Endometrium (tissue), 2 donors: ENCODE data around the gene BNC2.

Experiments used
- FAIRE-seq: peaks from 2 replicates; lab custom pipeline; 2012; peaks lifted over from hg19 to GRCh38; lab: Jason Lieb, UNC
- donor health status: control.
- donor health status: control.

The BNC2 gene

DNA sequence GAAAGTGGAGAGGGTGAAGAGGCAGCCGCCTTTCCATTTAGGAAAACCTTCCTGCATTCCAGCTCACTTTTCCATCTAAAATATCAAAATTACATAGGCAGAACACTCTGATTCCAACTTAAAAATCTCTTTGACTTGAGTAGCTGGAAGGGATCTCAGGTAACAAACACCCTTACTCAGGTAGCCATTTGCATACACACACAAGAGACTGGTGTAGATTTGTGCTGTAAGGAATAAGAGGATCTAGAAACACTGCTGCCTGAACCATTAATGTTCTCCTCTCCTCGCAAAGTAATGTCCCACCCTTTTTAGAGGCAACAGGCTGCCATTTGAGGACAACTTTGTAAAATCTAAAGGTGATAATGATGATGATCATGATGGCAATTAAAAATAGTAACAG is 53.5 kb downstream of the BNC2 start:
- no peak for FAIRE-seq

DNA sequence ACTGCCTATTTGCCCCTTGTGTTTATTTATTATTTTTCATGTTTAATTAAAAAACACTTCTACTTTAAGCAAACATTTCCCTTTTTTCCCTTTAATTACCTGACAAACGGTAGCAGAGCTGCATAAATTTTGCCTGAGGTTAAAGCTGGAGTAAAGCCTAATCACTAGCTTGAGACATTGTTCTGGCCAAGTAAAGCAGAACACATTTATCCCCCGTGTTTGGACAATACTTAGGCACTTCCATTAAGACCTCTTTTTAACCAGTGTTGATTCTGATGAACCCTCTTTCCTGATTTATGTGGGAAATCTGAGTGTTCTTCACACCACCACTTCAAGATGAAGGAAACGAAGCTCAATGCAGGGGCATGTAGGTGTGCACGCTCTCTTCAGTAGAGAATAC is 54.5 kb downstream of the BNC2 start:
- no peak for FAIRE-seq

DNA sequence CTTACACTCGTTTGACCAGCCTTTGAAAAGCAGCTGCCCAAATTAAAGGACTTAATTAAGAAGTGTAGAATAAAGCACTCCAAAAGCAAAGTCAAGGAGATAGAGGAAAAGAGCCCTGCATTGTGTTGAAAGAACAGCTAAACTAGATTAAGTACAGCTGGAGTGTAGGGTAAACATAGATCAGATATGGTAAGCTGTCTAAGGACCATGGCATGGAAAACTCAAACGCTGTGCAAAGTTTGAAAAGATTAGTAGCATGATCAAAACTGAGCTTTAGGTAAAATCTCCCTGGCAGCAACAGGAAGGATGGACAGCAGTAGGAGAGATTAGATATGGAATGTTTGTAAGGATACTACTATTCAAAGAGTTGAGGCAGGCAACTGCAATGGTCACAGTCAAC is 55.4 kb downstream of the BNC2 start:
- no peak for FAIRE-seq

DNA sequence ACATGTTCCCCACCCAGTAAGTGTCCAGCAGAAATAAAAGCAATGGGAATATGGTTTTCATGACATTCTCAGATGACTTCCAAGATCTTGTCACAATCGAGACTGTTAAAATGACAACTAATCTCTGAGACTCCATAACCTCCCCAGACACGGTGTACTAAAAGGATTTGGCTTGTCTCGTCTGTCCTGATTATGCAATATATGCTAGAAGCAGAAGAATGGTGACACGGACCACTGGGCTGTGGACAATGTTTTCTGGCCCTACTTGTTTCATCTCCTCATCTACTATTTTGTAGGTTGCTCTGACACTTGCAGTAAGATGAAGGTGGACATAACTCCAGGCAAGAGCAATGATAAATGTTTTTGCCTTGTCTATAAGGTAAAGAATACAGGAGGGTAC is 56.6 kb downstream of the BNC2 start:
- no peak for FAIRE-seq

DNA sequence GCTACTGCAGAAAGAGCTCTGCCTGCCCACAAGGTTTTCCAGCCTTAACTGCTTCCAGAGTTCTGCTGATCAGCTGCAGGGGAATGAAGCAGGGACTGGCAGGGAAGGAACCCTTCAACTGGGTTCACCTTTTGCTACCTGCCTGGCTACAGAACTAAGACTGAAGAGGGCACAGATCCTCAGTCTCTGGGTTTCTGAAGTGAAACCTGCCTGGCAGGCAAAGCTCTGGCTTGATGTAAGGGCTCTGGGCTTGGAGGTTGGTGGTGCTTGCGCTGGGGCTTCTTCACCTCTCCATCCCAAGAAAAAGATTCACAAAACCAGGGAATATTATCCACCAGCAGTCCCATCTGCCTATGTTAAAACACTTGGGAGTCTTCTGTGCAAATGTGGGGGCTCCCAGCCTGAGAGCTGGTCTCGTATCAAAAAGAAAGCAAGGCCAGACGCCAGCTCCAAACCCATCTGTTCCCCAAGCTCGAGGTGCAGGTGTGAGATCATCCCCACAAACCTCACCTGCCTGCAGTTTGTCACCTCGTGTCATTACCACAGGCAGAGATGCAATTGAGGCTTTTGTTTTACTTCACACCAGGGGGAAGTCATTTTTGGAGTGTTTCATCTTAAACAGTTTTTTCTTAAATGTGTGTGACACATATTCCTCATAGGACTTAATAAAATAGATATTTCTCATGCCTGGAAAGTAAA is 58.3 kb downstream of the BNC2 start:
- no peak for FAIRE-seq

DNA sequence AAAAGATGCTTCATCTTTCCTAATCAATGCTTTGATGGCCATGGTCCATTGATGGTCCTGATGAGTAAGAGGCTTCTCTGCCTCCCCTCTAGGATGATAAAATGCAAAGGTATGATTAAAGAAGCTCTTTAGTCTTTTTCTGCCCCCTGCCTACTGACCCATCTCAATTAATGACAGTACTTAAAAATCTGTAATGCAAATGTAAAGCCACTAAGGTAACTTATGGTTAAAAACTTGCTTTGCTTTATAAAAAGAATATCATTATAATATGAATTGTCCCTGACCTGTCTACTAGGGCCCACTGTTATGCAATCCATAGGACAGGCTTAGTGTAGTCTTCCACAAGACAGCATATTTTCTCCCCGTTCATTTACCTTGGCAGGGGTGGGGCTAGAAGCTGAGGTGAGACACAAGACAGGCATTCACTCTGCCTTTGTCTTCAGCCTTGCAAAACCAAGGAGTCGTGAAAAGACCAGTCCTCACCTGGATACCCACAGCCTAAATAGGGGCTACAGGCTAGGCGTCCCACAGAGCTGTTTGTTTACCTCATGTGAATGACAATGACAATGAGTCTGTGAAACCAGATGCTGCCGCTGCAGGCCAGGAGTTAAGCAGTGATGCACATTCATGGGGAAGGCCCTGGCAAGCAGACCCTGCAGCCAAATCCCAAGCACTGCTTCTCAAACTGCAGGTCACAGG is 60.4 kb downstream of the BNC2 start:
- FAIRE-seq: no peak

DNA sequence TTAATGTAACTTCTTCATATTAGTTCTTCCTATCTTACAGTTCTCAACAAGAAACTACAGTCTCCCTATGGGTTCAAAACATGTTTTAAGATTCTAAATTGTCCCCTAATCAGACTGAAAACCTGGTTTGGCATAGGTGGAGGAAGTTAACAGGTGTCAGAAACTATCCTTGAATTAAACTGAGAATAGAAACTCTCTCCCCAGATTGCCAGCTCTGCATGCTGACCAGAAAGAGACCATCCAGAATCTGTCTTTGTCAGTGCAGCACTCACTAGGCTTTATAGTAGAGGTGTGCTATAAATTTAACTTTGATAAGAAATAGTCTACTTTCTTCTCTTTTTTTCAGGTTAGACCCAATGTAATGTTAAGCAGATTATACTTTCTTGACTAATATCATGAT is 63.8 kb downstream of the BNC2 start:
- no peak for FAIRE-seq

DNA sequence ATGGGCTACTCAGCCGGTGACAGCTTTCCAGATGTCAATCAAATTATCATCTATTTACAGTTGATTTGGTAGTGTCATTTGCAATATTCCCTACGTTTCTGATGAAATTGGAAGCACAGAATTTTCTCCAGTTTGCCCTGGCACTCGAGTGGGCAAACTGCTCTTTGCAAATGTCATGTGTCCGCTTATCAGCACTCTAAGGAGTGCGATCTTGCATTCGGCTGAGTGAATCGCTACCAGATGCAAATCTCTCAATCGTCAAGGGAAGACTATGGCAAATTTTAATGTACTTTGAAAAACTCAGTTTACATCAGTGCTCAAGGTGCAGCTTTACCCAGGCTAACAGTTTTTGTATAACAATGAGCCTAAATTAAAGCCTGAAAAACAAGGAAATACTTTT is 66.8 kb downstream of the BNC2 start:
- FAIRE-seq: no peak

DNA sequence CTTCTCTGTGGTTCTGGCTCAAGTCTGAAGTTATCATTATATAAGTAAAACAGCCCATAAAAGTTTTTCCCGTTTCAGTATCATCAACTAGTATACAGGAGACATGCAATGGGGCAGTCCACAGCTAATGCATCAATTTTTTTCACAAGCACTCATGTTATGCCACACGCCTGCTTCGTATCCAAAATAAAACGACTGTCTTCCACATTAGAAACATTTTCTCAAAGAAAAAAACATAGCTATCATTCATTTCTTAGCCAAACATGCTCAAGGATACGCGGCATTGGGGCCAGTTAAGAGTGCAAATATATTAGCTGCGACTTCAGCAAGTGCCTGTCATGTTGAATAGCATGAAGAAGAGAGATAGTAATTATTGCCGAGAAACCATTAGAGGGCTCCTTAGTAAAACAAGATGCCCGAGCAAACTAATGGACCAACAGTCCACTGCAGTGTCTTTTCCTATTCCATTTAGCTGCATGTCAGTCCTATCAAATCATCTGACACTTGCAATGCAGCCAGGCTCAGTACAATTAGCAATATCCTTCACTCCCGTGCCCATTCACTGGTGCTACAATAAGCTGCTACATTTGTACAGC is 68.5 kb downstream of the BNC2 start:
- FAIRE-seq: no peak

DNA sequence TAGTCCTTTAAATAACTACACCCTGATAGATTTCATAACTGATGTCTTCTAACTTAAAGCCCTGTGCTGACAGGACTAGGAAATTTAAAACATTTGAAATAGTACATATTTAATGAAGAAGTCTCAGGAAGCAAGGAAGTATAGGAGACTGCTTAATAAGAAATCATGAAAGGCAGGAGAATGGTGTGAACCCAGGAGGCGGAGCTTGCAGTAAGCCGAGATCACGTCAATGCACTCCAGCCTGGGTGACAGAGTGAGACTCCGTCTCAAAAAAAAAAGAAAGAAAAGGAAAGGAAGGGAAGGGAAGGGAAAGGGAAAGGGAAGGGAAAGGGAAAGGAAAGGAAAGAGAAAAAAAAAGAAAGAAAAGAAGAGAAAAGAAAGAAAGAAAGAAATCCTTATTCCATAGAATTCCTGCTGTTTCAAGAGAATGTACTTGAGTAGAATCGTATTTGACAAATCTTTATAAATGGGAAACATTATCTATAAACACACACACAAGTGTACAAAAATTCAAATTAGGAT is 74.1 kb downstream of the BNC2 start:
- FAIRE-seq: no peak

DNA sequence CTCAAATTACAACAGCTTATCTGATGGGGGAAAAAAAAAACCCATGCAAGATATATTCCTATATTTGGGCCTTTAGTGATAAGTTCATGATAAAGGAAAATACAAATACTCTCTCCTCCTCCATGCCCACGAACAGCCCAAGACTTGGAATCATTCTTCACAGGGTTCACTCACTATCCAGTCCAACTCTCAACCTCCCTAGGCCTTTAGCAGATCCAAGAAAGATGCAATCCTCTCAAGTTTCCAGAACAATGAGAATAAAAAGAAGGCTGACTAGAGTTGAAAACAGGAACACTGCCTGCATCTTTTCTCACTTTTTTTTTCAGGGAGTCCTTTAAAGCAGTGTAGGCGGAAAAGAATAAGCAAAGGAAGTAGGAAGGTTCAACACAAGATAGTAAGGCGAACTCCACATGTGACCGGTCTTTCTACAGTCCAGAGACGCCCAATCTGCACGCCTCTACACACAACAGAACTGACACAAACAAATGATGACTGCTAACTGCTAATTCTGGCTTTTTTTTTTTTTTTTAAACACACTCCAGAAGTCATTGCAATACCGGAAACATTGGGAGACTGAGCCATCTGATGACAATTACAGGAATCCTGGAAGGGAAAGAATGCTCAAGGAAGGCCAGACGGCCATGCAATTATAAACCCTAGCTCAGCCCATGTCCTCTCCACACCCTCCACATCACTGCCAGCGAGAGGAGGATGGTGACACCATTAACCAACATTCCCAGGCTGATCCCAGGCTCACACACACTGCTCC is 75.4 kb downstream of the BNC2 start:
- FAIRE-seq: no peak

DNA sequence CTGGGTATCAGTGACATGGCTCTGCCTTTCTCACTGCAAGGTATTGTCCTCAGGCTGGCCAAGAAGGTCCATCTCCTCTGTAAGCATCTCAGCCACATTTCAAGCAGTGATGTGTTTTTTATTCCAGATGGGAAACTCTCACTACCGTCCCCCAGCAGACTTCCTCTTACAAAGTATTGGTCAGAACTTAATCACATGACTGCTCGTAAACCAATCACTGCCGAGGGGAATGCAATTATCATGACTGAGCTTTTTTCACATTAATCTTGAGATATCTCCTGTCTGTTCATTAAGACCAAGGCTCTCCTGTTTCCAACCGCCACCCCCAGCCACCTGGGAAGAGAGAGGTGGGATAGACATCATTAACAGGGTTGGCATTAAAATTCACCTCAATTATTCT is 76.4 kb downstream of the BNC2 start:
- no peak for FAIRE-seq

DNA sequence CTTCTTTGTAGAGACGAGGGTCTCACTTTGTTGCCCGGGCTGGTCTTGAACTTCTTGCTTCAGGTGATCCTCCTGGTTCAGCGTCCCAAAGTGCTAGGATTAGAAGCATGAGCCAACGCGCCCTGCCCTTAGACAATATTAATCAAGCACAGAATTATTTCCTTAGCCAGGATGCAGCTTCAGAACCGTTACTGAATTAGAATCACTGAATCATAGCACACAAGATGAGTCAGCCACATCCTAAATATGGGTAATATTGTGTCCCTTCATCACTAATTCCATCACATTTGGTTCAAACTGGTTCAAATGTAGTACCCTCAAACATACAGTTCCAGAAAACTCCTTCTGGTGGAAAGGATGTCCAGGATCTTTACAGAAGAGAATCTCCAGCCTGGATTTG is 82.7 kb downstream of the BNC2 start:
- no peak for FAIRE-seq

DNA sequence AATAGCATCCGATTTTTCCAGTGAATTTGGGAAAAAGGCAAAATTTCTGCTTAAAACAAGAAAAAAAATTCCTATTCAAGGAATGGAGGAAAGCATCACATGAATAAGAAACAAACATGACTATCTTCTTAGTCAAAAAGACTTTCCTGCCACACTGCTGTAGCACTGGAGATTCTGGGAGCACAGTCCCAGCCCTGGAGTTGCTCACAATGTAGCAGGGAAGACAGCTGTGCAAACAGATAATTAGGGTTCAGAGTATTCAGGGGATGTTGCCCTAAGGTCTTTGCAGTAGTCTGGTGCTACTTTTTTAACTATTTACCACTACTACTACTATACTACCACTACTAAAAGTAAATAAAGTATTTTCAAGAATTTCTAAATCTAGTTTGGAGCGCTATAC is 86.5 kb downstream of the BNC2 start:
- FAIRE-seq: no peak

DNA sequence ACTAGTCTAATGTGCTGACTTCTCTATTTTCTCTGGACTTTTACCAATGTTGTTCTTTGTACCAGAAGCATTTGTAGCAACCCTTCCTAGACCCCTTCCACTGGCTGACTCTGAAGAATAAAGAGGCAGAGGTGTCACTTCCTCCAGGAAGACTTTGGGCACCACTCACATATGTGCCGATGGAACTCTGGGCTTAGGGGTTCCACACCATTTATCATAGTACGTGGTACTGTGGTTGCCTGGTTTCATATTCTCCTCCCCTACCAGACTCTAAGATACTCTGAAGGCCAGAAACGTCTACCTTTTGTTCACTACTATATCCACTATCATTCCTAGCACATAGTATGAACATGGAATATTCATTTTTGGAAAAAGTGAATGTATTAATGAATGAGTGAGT is 88.0 kb downstream of the BNC2 start:
- no peak for FAIRE-seq

DNA sequence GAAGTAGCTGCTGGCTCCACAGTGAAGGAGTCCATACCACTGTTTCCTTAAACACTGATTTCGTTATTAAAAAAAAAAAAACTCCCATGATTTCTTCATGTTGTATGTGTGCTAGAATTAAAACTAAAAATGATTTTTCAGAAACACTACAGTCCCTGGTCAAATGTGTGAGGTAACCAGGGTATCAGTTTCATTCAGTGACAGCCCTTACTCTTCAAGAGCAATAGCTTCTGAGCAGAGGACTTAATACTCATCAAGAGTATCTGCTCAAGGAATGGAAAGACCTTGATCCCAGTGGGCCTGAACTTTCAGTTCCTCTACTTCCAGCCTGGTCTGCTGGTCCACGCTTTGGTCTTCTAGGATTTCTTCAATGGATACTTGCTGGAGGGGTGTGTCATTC is 95.1 kb downstream of the BNC2 start:
- no peak for FAIRE-seq

DNA sequence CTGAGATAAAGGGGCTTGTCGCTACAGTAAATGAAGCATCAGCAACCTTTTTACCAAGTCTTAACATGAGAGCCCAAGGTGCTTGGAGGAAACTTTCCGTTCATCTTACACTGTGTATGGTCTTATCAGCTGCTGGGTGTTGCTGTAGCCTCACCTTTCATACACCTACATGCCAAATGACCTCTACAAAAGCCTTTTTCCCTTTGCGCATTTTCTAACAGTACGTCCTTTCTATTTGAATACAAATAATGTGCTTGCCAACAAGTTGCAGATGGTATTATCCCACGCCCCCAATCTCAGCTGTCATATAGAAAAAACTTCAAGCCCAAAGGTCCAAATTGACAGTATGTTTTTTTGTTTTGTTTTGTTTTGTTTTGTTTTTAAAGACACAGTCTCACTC is 96.9 kb downstream of the BNC2 start:
- FAIRE-seq: no peak

DNA sequence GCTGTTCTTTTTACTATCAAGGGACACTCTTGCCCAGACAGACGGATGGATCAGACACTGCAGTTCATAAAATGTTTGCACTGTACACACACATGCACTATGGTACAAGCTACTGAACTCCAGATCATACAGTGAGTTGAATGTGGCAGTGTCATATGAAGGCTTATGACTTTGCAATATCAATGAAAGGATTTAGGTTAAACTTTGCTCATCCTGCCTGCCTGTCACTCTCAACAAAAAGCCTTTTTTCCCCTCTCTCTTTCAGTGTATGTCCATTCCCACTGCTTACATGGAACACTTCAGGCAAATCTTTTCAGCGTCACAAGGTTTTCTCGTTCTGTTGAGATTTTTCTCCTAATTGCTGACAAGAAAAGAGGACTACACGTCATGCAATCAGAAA is 97.4 kb downstream of the BNC2 start:
- FAIRE-seq: no peak

DNA sequence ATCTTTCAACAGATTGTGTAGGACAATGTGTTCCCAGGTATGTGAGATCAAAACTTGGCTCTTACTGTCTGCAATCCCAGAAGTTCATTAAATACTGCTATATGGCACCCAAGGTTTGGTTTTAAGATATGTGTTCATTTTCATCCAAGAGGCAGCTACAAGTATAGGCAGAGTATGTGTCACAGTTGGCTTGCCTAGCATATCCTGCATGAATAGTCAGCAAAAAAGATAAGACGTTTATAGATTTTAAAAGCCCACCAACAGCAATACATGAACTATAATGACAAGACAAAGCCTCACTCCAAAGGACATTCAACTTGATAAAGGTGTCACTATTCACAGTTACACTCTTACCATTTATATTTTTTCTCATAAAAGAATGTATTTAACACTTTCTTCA is 99.1 kb downstream of the BNC2 start:
- no peak for FAIRE-seq

DNA sequence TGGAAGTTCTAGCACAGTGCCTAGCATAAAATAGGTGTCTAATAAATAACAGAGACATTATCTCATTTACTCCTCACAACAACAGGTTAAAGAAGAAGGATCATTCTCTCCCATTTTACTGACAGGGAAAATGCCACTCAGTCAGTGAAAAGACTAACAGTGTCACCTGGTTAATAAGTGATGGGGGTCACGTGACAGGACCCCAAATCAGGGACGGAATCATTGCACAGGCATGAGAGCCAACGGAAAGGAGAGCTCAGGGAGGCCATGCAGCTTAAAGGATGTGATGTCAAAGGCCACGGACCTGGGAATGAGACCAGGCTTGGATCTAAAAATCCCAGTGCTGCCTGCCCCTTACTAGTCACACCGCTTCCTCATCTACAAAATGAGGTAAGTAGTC is 101.2 kb downstream of the BNC2 start:
- no peak for FAIRE-seq

DNA sequence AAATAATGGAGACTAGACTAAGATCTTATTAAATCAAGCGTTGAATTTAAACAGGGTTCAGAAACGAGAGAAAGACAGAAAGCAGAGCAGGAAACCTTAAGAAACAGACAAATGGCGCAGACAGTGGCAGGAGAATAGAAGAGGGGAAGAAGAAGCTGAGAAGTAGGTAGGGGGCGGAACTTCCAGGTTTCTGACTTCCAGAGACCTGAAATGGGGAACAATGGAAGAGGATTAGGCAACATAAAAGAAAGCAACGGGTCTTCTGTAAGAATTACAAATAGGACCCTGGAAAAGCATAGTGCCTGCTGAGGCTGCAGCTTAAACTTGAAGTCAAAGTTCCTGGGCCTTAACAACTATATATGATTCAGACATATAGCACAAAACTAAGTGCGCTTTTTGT is 101.7 kb downstream of the BNC2 start:
- no peak for FAIRE-seq

DNA sequence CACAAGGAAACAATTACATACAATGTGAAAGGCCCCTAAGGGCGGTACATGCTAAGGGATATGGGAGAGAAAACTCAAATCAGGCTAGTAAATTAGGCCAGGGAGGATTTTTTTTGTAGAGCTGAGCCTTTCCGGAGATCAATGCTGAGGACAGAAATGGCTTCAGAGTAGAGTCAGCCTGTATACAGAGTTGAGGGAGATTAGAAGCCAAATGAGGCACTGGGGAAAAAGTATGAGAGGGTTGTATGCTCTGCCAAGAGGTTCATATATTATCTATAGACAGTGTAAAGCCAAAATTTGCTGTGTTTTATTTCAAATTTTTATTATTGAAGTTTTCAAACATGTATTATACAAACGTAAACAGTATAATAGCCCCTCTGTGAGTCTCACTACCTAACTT is 103.1 kb downstream of the BNC2 start:
- no peak for FAIRE-seq

DNA sequence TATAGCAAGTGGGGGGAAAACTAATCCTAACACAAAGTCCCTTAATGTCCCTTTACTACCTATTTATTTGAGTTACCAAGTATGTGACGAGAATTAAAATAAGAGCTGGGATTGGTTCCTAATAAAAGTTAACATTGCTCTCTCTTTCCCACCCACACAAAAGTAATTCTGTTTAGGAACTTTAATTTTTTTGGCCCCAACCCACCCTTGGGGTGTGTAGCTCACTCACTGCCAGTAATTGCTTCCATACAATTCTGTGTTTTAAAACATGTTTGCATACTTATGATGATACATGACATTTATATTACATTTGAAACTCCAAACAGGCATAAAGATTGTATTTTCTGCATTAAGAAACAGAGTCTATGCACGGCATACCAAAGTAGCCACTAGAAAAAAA is 106.5 kb downstream of the BNC2 start:
- no peak for FAIRE-seq
